NT2/D1 (cell line): Measurements from ENCODE around the gene RGS9.

Source experiments
- DNase-seq: peaks from one replicate; pipeline ENCODE4 v3.0.0-alpha.2; 2011; ENCODE audit warnings: low read depth, low spot score
- H3K27me3 ChIP-seq: 2 replicates; pipeline ENCODE4 v1.6.0; 2011; ENCODE audit warnings: mild to moderate bottlenecking; ENCODE audit not compliant: insufficient read length, insufficient read depth
- H3K36me3 ChIP-seq: 2 replicates; pipeline ENCODE4 v1.6.1; 2011; ENCODE audit warnings: mild to moderate bottlenecking, low read length, mixed read lengths; ENCODE audit not compliant: insufficient read depth, insufficient read length
- H3K4me1 ChIP-seq: 2 replicates; pipeline ENCODE4 v1.5.1; 2011; ENCODE audit not compliant: insufficient read depth, insufficient read length
- H3K4me3 ChIP-seq: 2 replicates; pipeline ENCODE4 v1.5.1; 2011; ENCODE audit warnings: low read depth; ENCODE audit not compliant: insufficient read length
- H3K9ac ChIP-seq: 2 replicates; pipeline ENCODE4 v1.6.0; 2011; ENCODE audit warnings: low read depth; ENCODE audit not compliant: insufficient read length
- H3K9me3 ChIP-seq: 2 replicates; pipeline ENCODE4 v1.5.1; 2011; ENCODE audit warnings: mild to moderate bottlenecking, low read length; ENCODE audit not compliant: insufficient read depth
- SUZ12 ChIP-seq: IDR thresholded peaks from 2 replicates; pipeline ENCODE4 v1.6.1; 2011; ENCODE audit not compliant: insufficient read length, insufficient read depth; ENCODE audit errors: extremely low read depth
- YY1 ChIP-seq: IDR thresholded peaks from 2 replicates; pipeline ENCODE4 v1.6.1; 2011; ENCODE audit not compliant: insufficient read length, insufficient read depth
- ZNF274 ChIP-seq: IDR thresholded peaks from 2 replicates; pipeline ENCODE4 v1.6.1; 2011; ENCODE audit warnings: mild to moderate bottlenecking, low read depth, low read length

Gene RGS9

GRCh38 chr17:65218261-65218660, 81.1 kb downstream of the RGS9 start:
- DNase-seq: no peak
- no peaks in the 10 kb centered on the region for H3K27me3 ChIP-seq

GRCh38 chr17:65219124-65219523, 82.0 kb downstream of the RGS9 start:
- Histone ChIP-seq H3K4me3 (no peak overlapping the region), H3K27me3 (no peaks in the 10 kb centered on the region), H3K36me3 (no peaks in the 10 kb centered on the region), H3K9ac (no peak overlapping the region), H3K9me3 (no peaks in the 10 kb centered on the region), H3K4me1 (peaks cover 4% of the 10 kb centered on the region)
- TF ChIP-seq SUZ12 (no peak), ZNF274 (no peak), YY1 (no peak)
- no peak for DNase-seq

More at GRCh38 chr17:65218261-65218660, 81.1 kb downstream of the RGS9 start:
- Histone ChIP-seq H3K36me3 (no peaks in the 10 kb centered on the region), H3K4me1 (peaks cover 4% of the 10 kb centered on the region), H3K9ac (no peak overlapping the region), H3K4me3 (no peak overlapping the region), H3K9me3 (no peaks in the 10 kb centered on the region)
- TF ChIP-seq SUZ12: no peak
- no peak for TF ChIP-seq ZNF274
- no peak for TF ChIP-seq YY1

- TF ChIP-seq YY1: no peak
- TF ChIP-seq SUZ12: no peak
- no peak for TF ChIP-seq ZNF274
- Histone ChIP-seq H3K9me3 (no peaks in the 10 kb centered on the region), H3K4me3 (no peak overlapping the region), H3K9ac (no peak overlapping the region), H3K4me1 (peaks cover 4% of the 10 kb centered on the region), H3K36me3 (no peaks in the 10 kb centered on the region), H3K27me3 (no peaks in the 10 kb centered on the region)
- DNase-seq: no peak
Measured at GRCh38 chr17:65219707-65220106, 82.5 kb downstream of the RGS9 start.

GRCh38 chr17:65220732-65221131, 83.6 kb downstream of the RGS9 start:
- no peak for TF ChIP-seq ZNF274
- TF ChIP-seq SUZ12: no peak
- no peak for TF ChIP-seq YY1
- no peak overlapping the region for H3K4me3 ChIP-seq
- H3K27me3 ChIP-seq: no peaks in the 10 kb centered on the region
- no peak overlapping the region for H3K9ac ChIP-seq
- H3K36me3 ChIP-seq: no peaks in the 10 kb centered on the region
- H3K9me3 ChIP-seq: no peaks in the 10 kb centered on the region
- peaks cover 4% of the 10 kb centered on the region for H3K4me1 ChIP-seq
- no peak for DNase-seq

- no peak overlapping the region for H3K9ac ChIP-seq
- H3K27me3 ChIP-seq: no peaks in the 10 kb centered on the region
- H3K36me3 ChIP-seq: no peaks in the 10 kb centered on the region
- DNase-seq: no peak
- H3K4me1 ChIP-seq: peaks cover 8% of the 10 kb centered on the region
- H3K4me3 ChIP-seq: no peak overlapping the region
- TF ChIP-seq YY1: no peak
- no peak for TF ChIP-seq ZNF274
- H3K9me3 ChIP-seq: no peaks in the 10 kb centered on the region
Measured at GRCh38 chr17:65222214-65222738, 85.1 kb downstream of the RGS9 start.

GRCh38 chr17:65225061-65225460, 87.9 kb downstream of the RGS9 start:
- no peak for DNase-seq
- no peak overlapping the region for H3K9ac ChIP-seq
- peaks cover 8% of the 10 kb centered on the region for H3K4me1 ChIP-seq
- no peaks in the 10 kb centered on the region for H3K27me3 ChIP-seq
- H3K36me3 ChIP-seq: no peaks in the 10 kb centered on the region
- TF ChIP-seq SUZ12 (no peak), YY1 (no peak), ZNF274 (no peak)
- H3K9me3 ChIP-seq: peaks cover 4% of the 10 kb centered on the region; the same call in 1 of the 2 replicates
- H3K4me3 ChIP-seq: no peak overlapping the region

- TF ChIP-seq SUZ12 (no peak), YY1 (no peak), ZNF274 (no peak)
- no peak for DNase-seq
- Histone ChIP-seq H3K4me1 (peaks cover 8% of the 10 kb centered on the region), H3K9me3 (peaks cover 8% of the 10 kb centered on the region; the same call in 1 of the 2 replicates), H3K4me3 (no peak overlapping the region), H3K27me3 (no peaks in the 10 kb centered on the region), H3K36me3 (no peaks in the 10 kb centered on the region), H3K9ac (no peak overlapping the region)
Measured at GRCh38 chr17:65226227-65226626, 89.1 kb downstream of the RGS9 start.

GRCh38 chr17:65227637-65228036, 90.5 kb downstream of the RGS9 start:
- Histone ChIP-seq H3K27me3 (no peaks in the 10 kb centered on the region), H3K4me1 (peaks cover 8% of the 10 kb centered on the region), H3K9ac (no peak overlapping the region), H3K4me3 (no peak overlapping the region), H3K9me3 (peaks cover 8% of the 10 kb centered on the region; the same call in 1 of the 2 replicates), H3K36me3 (no peaks in the 10 kb centered on the region)
- DNase-seq: no peak
- TF ChIP-seq SUZ12: no peak
- no peak for TF ChIP-seq YY1
- no peak for TF ChIP-seq ZNF274
